MM.1S (cell line): ENCODE data around the gene EIF4G1.

ENCODE experiments used
- DNase-seq: peaks from one replicate; pipeline ENCODE4 v3.0.0-alpha.2; 2015
- H2AFZ ChIP-seq: fragments of 300-600 bp; sonication (generic); 2 replicates; pipeline ENCODE4 v1.6.0; 2016; ENCODE audit warnings: antibody characterized with exemption, low read length
- H3F3A ChIP-seq: fragments of 300-600 bp; sonication (generic); 2 replicates; pipeline ENCODE4 v1.6.1; 2016; ENCODE audit warnings: mild to moderate bottlenecking, antibody characterized with exemption, low read length, moderate library complexity, mixed read lengths; ENCODE audit not compliant: insufficient read depth
- H3K27ac ChIP-seq: fragments of 300-600 bp; sonication (generic); 2 replicates; pipeline ENCODE4 v1.5.1; 2016; ENCODE audit warnings: mild to moderate bottlenecking, low read length
- H3K27me3 ChIP-seq: fragments of 300-600 bp; sonication (generic); replicated peaks from 2 replicates; pipeline ENCODE4 v1.6.0; 2016; ENCODE audit warnings: low read length; ENCODE audit not compliant: insufficient read depth
- H3K36me3 ChIP-seq: fragments of 300-600 bp; sonication (generic); replicated peaks from 2 replicates; pipeline ENCODE4 v1.6.1; 2016; ENCODE audit warnings: mild to moderate bottlenecking, low read length, mixed read lengths; ENCODE audit not compliant: insufficient read depth
- H3K4me1 ChIP-seq: fragments of 300-600 bp; sonication (generic); 2 replicates; pipeline ENCODE4 v1.6.1; 2016; ENCODE audit warnings: low read length, mixed read lengths
- H3K4me2 ChIP-seq: fragments of 300-600 bp; sonication (generic); 2 replicates; pipeline ENCODE4 v1.6.0; 2016; ENCODE audit warnings: low read depth, low read length
- H3K4me3 ChIP-seq: fragments of 300-600 bp; sonication (generic); 2 replicates; pipeline ENCODE4 v1.5.1; 2016; ENCODE audit warnings: low read length, mixed read lengths
- H3K79me2 ChIP-seq: fragments of 300-600 bp; sonication (generic); 2 replicates; pipeline ENCODE4 v1.6.1; 2016; ENCODE audit warnings: mixed run types, low read length, mixed read lengths
- H3K9ac ChIP-seq: fragments of 300-600 bp; sonication (generic); 2 replicates; pipeline ENCODE4 v1.6.1; 2016; ENCODE audit warnings: low read length, mixed read lengths
- H3K9me2 ChIP-seq: fragments of 300-600 bp; sonication (generic); replicated peaks from 2 replicates; pipeline ENCODE4 v1.6.1; 2016; ENCODE audit warnings: mild to moderate bottlenecking, low read length, mixed read lengths; ENCODE audit not compliant: insufficient read depth
- H3K9me3 ChIP-seq: fragments of 300-600 bp; sonication (generic); replicated peaks from 2 replicates; pipeline ENCODE4 v1.6.1; 2016; ENCODE audit warnings: mild to moderate bottlenecking, low read length, mixed read lengths; ENCODE audit not compliant: insufficient read depth
- H4K20me1 ChIP-seq: fragments of 300-600 bp; sonication (generic); 2 replicates; pipeline ENCODE4 v1.6.1; 2016; ENCODE audit warnings: mild to moderate bottlenecking, low read length, moderate library complexity, mixed read lengths; ENCODE audit not compliant: insufficient read depth
- CTCF ChIP-seq: fragments of 300-600 bp; sonication (generic); IDR thresholded peaks from 2 replicates; pipeline ENCODE4 v1.5.1; 2016; ENCODE audit warnings: antibody characterized with exemption, low read length, mixed read lengths
- EZH2 ChIP-seq: fragments of 300-600 bp; sonication (generic); optimal IDR thresholded peaks from 2 replicates; pipeline ENCODE3; 2017; ENCODE audit warnings: low read depth, mild to moderate bottlenecking, antibody characterized with exemption, low read length, mixed read lengths
- EZH2phosphoT487 ChIP-seq: fragments of 300-600 bp; sonication (generic); IDR thresholded peaks from 2 replicates; pipeline ENCODE4 v1.6.1; 2018; ENCODE audit warnings: antibody characterized with exemption, low read length

EIF4G1 gene

GRCh38 chr3:184283681-184284080, 30.7 kb upstream of the EIF4G1 start:
- Histone ChIP-seq H3K4me3 (no peak overlapping the region), H3K9ac (no peak overlapping the region), H3K27me3 (peaks cover 44% of the 10 kb centered on the region), H3K36me3 (no peaks in the 10 kb centered on the region), H2AFZ (no peak overlapping the region), H3K9me3 (no peaks in the 10 kb centered on the region), H3K9me2 (no peaks in the 10 kb centered on the region), H3F3A (no peaks in the 10 kb centered on the region), H3K27ac (no peak overlapping the region), H3K4me2 (no peak overlapping the region), H4K20me1 (no peaks in the 10 kb centered on the region), H3K79me2 (no peaks in the 10 kb centered on the region), H3K4me1 (no peaks in the 10 kb centered on the region)
- DNase-seq = no peak
- no peak for TF ChIP-seq EZH2
- TF ChIP-seq EZH2phosphoT487 = no peak
- TF ChIP-seq CTCF = no peak

- peak; percentile 41 for TF ChIP-seq CTCF
- TF ChIP-seq EZH2phosphoT487 = no peak
- no peak for TF ChIP-seq EZH2
- no peak overlapping the region for H3K4me3 ChIP-seq
- no peaks in the 10 kb centered on the region for H3K36me3 ChIP-seq
- H4K20me1 ChIP-seq = no peaks in the 10 kb centered on the region
- no peak overlapping the region for H3K4me2 ChIP-seq
- H3K4me1 ChIP-seq = no peaks in the 10 kb centered on the region
- H3K79me2 ChIP-seq = no peaks in the 10 kb centered on the region
- no peaks in the 10 kb centered on the region for H3F3A ChIP-seq
- no peak overlapping the region for H2AFZ ChIP-seq
- DNase-seq = peak; percentile 30
- H3K27me3 ChIP-seq = peaks cover 41% of the 10 kb centered on the region
- H3K9me3 ChIP-seq = no peaks in the 10 kb centered on the region
- H3K9ac ChIP-seq = no peak overlapping the region
- no peak overlapping the region for H3K27ac ChIP-seq
- H3K9me2 ChIP-seq = no peaks in the 10 kb centered on the region
Observed at GRCh38 chr3:184284696-184285095, 29.7 kb upstream of the EIF4G1 start.

DNA sequence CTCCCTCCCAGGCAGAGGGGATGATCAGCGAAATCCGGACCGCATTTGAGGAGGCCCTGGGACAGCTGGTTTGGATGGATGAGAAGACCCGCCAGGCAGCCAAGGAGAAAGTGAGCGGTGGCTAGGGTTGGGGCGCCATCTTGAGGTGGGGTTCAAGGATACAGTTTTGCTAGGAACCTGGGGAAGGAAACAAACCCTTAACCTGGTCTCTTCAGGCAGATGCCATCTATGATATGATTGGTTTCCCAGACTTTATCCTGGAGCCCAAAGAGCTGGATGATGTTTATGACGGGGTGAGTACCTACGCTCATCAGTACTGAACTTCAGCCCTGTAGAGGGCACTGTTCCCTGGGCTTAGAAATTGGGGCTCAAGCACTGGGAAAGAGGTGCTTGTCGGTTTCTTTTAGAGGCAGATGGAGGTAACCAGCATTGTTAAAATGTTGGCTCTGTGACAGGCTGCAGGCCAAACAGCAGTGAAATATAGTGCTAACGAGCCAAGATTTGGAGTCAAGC, 24.9 kb upstream of the EIF4G1 start:
- peak; percentile 65 for DNase-seq
- H3K27me3 ChIP-seq = peaks cover 44% of the 10 kb centered on the region
- H3K79me2 ChIP-seq = no peaks in the 10 kb centered on the region

More for the DNA sequence above, 24.9 kb upstream of the EIF4G1 start:
- Histone ChIP-seq H3F3A (no peaks in the 10 kb centered on the region), H3K9ac (no peak overlapping the region), H4K20me1 (no peaks in the 10 kb centered on the region), H3K4me3 (no peak overlapping the region), H2AFZ (peak overlapping the region; percentile 2; the same call in 1 of the 2 replicates), H3K27ac (no peak overlapping the region), H3K9me2 (no peaks in the 10 kb centered on the region), H3K4me1 (no peaks in the 10 kb centered on the region), H3K4me2 (no peak overlapping the region), H3K9me3 (no peaks in the 10 kb centered on the region), H3K36me3 (no peaks in the 10 kb centered on the region)
- TF ChIP-seq CTCF = peak; percentile 95
- TF ChIP-seq EZH2phosphoT487 = no peak
- no peak for TF ChIP-seq EZH2
